Erythroblast (primary cell): ENCODE data around the gene MT1B.

Source experiments
- GATA1 ChIP-seq: IDR thresholded peaks from 2 replicates; pipeline ENCODE4 v1.6.1; 2011; ENCODE audit warnings: low read depth, mild to moderate bottlenecking, control low read depth, low read length, moderate library complexity
- POLR2A ChIP-seq: IDR thresholded peaks from 2 replicates; pipeline ENCODE4 v1.6.1; 2011; ENCODE audit warnings: mild to moderate bottlenecking, low read length

- TF ChIP-seq POLR2A (no peak), GATA1 (no peak)
Measured at GRCh38 chr16:56652600-56652999, 914 bp downstream of the MT1B start.
